K562 (cell line): ENCODE data around the gene C1orf116.
A peak's percentile ranks its signal among the peaks of the same experiment; 100 is the strongest.

ENCODE experiments used
- CBX1 ChIP-seq: sonication (generic); IDR thresholded peaks from 2 replicates; pipeline ENCODE4 v1.6.1; 2016; ENCODE audit warnings: antibody characterized with exemption, low read depth, mild to moderate bottlenecking
- ETV6 ChIP-seq, 3 experiments: fragments of 150-350 bp in 1 of 3; sonication (generic) in 1 of 3; formaldehyde crosslinking in 1 of 3; IDR thresholded peaks; 2 replicates each; pipeline versions ENCODE4 v1.6.1 to v1.8.0; 2014 to 2022; ENCODE audit warnings: borderline replicate concordance in 2 of 3, low read depth in 2 of 3, antibody characterized with exemption in 1 of 3, low read length in 1 of 3, mild to moderate bottlenecking in 1 of 3, missing genetic modification reagents in 1 of 3
- FOXJ3 ChIP-seq: sonication (generic); formaldehyde crosslinking; IDR thresholded peaks from 2 replicates; pipeline ENCODE4 v1.4.0; 2020; ENCODE audit warnings: mild to moderate bottlenecking, missing genetic modification reagents
- GATA2 ChIP-seq: sonication (generic); formaldehyde crosslinking; IDR thresholded peaks from 2 replicates; pipeline ENCODE4 v1.4.0; 2020; ENCODE audit warnings: mild to moderate bottlenecking, missing genetic modification reagents
- KAT7 ChIP-seq: sonication (generic); formaldehyde crosslinking; IDR thresholded peaks from 2 replicates; pipeline ENCODE4 v1.8.0; 2022; ENCODE audit warnings: missing genetic modification reagents, mild to moderate bottlenecking, borderline replicate concordance
- LCOR ChIP-seq: sonication (generic); formaldehyde crosslinking; IDR thresholded peaks from 2 replicates; pipeline ENCODE4 v1.8.0; 2022; ENCODE audit warnings: mild to moderate bottlenecking, missing genetic modification reagents
- MYC ChIP-seq, 2 experiments: fragments of 250-450 bp in 1 of 2; sonication (Bioruptor Pico) in 1 of 2; IDR thresholded peaks; 2 replicates each; pipeline versions ENCODE4 v1.5.1 to v1.6.1; 2012 to 2021; ENCODE audit warnings: low read depth in 2 of 2, borderline replicate concordance in 1 of 2, improper control_type of control experiment in 1 of 2, low read length in 1 of 2, mild to moderate bottlenecking in 1 of 2, moderate library complexity in 1 of 2
- POLR2AphosphoS5 ChIP-seq: IDR thresholded peaks from 2 replicates; pipeline ENCODE4 v1.6.1; 2011; ENCODE audit warnings: mild to moderate bottlenecking, low read depth, low read length, moderate library complexity; ENCODE audit not compliant: control insufficient read depth, insufficient read depth
- RFX5 ChIP-seq: IDR thresholded peaks from 2 replicates; pipeline ENCODE4 v1.6.1; 2011; ENCODE audit warnings: low read depth, mild to moderate bottlenecking, improper control_type of control experiment, low read length
- RNF219 ChIP-seq: fragments of 250-450 bp; sonication (Bioruptor Pico); IDR thresholded peaks from 2 replicates; pipeline ENCODE4 v1.5.0; 2022; ENCODE audit warnings: mild to moderate bottlenecking
- TBP ChIP-seq: optimal IDR thresholded peaks from 2 replicates; pipeline ENCODE3; 2011; ENCODE audit warnings: low read depth, low read length, improper control_type of control experiment
- TSC22D4 ChIP-seq: fragments of 450-650 bp; IDR thresholded peaks from 2 replicates; pipeline ENCODE4 v1.6.1; 2016; ENCODE audit warnings: missing genetic modification characterization, missing biosample characterization, control low read depth

DNA sequence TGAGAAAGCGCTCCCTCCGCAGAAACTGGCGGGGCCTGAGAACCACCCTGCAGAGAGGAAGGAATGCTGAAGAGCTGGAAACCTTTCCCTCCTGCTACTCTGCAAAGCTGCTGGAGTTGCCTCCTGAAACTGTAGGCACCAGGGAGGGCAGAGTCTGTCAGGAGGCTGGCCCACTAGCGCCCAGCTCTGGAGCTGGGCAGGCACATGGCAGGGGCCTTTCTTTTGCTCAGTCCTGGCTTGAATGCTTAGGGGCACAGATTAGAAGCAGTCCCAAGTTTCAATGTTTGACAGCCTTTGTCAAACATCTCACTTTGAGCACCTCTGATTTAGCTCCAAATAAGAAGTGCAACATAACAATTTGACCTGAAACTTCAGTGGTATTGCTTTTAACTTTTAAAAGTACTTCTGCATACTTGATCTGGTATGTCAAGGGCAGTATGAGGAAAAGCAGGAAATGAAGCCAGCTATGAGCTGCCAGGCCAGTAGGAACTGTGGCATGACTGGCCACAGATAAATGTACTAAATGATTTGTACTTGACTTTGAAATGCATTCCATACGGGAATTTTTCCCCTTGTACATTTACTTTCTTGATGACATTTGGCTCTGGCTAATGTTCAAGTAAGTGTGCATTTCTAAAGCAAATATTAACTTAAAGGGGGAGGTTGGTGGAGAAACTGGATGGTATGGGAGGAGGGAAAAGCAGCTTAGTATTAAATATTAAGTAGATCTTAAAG lies 7.2 kb downstream of the C1orf116 start:
- TF ChIP-seq FOXJ3 (CRISPR knock-in tag) (no peak), CBX1 (no peak), RFX5 (no peak), POLR2AphosphoS5 (no peak), KAT7 (CRISPR knock-in tag) (no peak), RNF219 (CRISPR knock-in tag) (peak; percentile 11; the same call in 1 of the 2 replicates), MYC (IDR thresholded peaks at IDR 0.05; ENCODE audit: low read depth, low read length) (no peak), MYC (CRISPR knock-in tag; IDR thresholded peaks at IDR 0.05; ENCODE audit: borderline replicate concordance, low read depth) (peak; percentile 83; the same call in 1 of the 2 replicates), TSC22D4 (tag) (no peak), GATA2 (CRISPR knock-in tag) (no peak), ETV6 (IDR thresholded peaks at IDR 0.05; ENCODE audit: borderline replicate concordance in 1 of 2, low read depth in 2 of 2, low read length in 1 of 2) (no peak), ETV6 (CRISPR knock-in tag; IDR thresholded peaks at IDR 0.05; ENCODE audit: borderline replicate concordance) (no peak), LCOR (CRISPR knock-in tag) (no peak), TBP (peak; percentile 1)
